Measurements from ENCODE around the gene RBMS3. TPM values are rescaled to one million over a fixed set of nuclear protein-coding genes. Genes with fewer than 3 reads are reported as not detected.
"Not testable (repeated sequence)": the region's sequence is repeated elsewhere in the genome, so short reads cannot be mapped to it uniquely, and the experiment has no call there.

RBMS3 gene
- 31.4 and 37.1 TPM in 2 replicates for total RNA-seq
- polyA plus RNA-seq: 32.6 and 34.9 TPM in 2 replicates

DNA sequence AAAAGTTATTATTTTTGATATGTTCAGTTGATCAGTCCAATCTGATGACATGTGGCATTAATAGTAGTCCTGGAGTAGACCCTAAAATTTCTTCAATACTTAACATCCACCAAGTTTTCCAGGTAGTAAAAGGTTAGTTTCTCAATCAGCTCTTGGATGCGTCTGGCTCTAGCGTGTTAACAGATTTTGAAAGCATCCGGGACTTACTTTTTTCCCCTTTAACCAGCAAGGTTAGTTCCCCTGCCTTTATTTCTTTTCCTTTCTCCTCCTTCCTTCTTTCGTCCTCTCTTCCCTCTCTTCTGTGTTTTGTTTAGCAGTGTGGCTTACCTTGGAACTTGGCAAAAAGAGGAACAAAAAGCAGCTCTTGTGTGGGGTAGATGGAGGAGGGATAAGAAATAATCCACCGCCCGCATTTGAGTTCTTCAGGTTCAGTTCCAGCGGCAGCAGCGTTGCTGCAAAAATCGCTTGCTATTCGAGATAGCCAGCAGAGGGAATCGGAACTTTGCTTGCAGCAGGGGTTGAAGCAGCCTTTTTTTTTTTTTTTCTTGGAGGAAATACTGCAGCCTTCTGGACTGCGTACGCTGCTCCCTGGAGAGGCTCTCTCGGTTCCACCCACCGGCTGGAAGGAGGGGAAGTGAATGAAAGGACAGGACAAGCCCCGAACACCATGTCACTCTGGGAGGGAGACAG is at the start of gene RBMS3:
Gene RBMS3 (plus strand): TSS at position 668 of the 690 bp plus-strand sequence.
- Histone ChIP-seq H3K79me2 (peaks cover 39% of the 10 kb centered on the region), H3K9me3 (ENCODE audit: low read depth) (no peaks in the 10 kb centered on the region), H2AFZ (peak within 1 kb of the TSS; percentile 90), H3K4me3 (peak within 1 kb of the TSS; percentile 66), H3K36me3 (replicated peaks; ENCODE audit: insufficient read depth, low read depth) (no peaks in the 10 kb centered on the region), H3K4me1 (ENCODE audit: insufficient read depth) (peaks cover 5% of the 10 kb centered on the region), H3K4me2 (peak within 1 kb of the TSS; percentile 76), H3K27me3 (no peaks in the 10 kb centered on the region), H3K27ac (peak within 1 kb of the TSS; percentile 93), H3K9me2 (replicated peaks; ENCODE audit: insufficient read depth) (no peaks in the 10 kb centered on the region), H4K20me1 (ENCODE audit: insufficient read depth, poor library complexity, severe bottlenecking) (no peaks in the 10 kb centered on the region)
- TF ChIP-seq EZH2phosphoT487 (IDR thresholded peaks at IDR 0.05; ENCODE audit: low read depth, severe bottlenecking, unreplicated experiment): no peak
- TF ChIP-seq, protein P1, sequence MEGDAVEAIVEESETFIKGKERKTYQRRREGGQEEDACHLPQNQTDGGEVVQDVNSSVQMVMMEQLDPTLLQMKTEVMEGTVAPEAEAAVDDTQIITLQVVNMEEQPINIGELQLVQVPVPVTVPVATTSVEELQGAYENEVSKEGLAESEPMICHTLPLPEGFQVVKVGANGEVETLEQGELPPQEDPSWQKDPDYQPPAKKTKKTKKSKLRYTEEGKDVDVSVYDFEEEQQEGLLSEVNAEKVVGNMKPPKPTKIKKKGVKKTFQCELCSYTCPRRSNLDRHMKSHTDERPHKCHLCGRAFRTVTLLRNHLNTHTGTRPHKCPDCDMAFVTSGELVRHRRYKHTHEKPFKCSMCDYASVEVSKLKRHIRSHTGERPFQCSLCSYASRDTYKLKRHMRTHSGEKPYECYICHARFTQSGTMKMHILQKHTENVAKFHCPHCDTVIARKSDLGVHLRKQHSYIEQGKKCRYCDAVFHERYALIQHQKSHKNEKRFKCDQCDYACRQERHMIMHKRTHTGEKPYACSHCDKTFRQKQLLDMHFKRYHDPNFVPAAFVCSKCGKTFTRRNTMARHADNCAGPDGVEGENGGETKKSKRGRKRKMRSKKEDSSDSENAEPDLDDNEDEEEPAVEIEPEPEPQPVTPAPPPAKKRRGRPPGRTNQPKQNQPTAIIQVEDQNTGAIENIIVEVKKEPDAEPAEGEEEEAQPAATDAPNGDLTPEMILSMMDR (IDR thresholded peaks at IDR 0.05; ENCODE audit: poor library complexity): peak; percentile 55
- no peak for TF ChIP-seq EZH2 (IDR thresholded peaks at IDR 0.05; ENCODE audit: borderline replicate concordance)
- WGBS (ENCODE audit: low lambda C conversion rate, missing lambda C conversion rate): under 1% methylated on average over 16 of the region's 16 CpGs
- DNase-seq (ENCODE audit: low spot score): peak; percentile 91

DNA sequence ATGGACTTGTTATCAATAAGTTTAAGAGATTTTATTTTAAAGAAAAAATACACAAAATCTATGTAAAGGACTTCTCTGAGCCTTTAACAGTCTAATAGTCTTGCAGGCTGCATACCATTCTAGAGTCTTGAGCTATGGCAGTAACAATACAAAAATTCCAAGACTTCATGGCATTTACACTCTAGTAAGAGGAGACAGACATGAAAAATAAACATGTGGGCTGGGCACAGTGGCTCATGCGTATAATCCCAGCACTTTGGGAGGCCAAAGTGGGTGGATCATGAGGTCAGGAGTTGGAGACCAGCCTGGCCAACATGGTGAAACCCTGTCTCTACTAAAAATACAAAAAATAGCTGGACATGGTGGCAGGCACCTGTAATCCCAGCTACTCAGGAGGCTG is 47.7 kb upstream of the RBMS3 start:
- H3K9me2 ChIP-seq (replicated peaks; ENCODE audit: insufficient read depth); H3K4me1 ChIP-seq (ENCODE audit: insufficient read depth); H3K79me2 ChIP-seq; H4K20me1 ChIP-seq (ENCODE audit: insufficient read depth, poor library complexity, severe bottlenecking); H3K36me3 ChIP-seq (replicated peaks; ENCODE audit: insufficient read depth, low read depth); H3K4me3 ChIP-seq; H3K27me3 ChIP-seq; H3K9me3 ChIP-seq (ENCODE audit: low read depth); DNase-seq (ENCODE audit: low spot score); H3K4me2 ChIP-seq; H2AFZ ChIP-seq; H3K27ac ChIP-seq: not testable (repeated sequence)
- WGBS (ENCODE audit: low lambda C conversion rate, missing lambda C conversion rate): 14% methylated on average over 1 of the region's 1 CpG

DNA sequence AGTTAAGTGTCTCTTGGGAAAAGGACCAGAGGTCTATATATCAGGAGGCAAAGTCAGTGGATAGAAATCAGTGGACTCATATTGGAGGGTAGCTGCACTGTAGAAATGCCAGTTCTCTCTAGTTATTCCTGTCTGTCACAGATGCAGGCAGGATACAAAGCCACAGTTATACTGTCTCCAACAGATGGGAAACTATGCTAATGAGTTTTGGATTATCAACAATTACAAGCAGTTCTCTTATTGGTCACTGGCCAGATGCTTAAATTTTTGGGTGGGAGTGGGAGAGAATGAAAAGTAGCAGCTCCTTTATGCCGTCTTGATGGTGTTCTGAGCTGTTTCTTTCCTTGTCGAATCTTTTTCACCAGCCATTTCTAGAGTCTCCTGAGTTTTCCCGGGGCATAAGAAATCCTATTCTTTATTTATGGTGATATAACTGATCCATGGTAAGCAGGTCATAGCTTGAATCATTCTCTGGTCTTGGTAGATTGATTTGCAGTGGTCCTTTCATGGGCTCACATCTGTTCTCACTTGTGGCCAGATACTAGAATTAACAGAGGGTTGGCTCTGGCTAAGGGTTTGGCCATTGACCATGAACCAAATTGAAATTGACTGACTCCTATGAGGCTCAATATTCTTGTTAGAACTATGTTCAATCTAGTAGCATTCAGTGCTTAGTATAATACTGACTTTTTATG is 44.6 kb upstream of the RBMS3 start:
- Histone ChIP-seq H3K9me3 (ENCODE audit: low read depth) (no peaks in the 10 kb centered on the region), H3K36me3 (replicated peaks; ENCODE audit: insufficient read depth, low read depth) (no peaks in the 10 kb centered on the region), H3K9me2 (replicated peaks; ENCODE audit: insufficient read depth) (no peaks in the 10 kb centered on the region), H3K4me3 (no peak overlapping the region), H3K79me2 (no peaks in the 10 kb centered on the region), H2AFZ (no peak overlapping the region), H3K4me1 (ENCODE audit: insufficient read depth) (no peaks in the 10 kb centered on the region), H3K27me3 (no peaks in the 10 kb centered on the region), H3K4me2 (no peak overlapping the region), H4K20me1 (ENCODE audit: insufficient read depth, poor library complexity, severe bottlenecking) (no peaks in the 10 kb centered on the region), H3K27ac (no peak overlapping the region)
- no peak for DNase-seq (ENCODE audit: low spot score)
- TF ChIP-seq, protein P1 (IDR thresholded peaks at IDR 0.05; ENCODE audit: poor library complexity): no peak
- TF ChIP-seq EZH2phosphoT487 (IDR thresholded peaks at IDR 0.05; ENCODE audit: low read depth, severe bottlenecking, unreplicated experiment): no peak
- no peak for TF ChIP-seq EZH2 (IDR thresholded peaks at IDR 0.05; ENCODE audit: borderline replicate concordance)
- WGBS (ENCODE audit: low lambda C conversion rate, missing lambda C conversion rate): 96% methylated on average over 3 of the region's 3 CpGs

DNA sequence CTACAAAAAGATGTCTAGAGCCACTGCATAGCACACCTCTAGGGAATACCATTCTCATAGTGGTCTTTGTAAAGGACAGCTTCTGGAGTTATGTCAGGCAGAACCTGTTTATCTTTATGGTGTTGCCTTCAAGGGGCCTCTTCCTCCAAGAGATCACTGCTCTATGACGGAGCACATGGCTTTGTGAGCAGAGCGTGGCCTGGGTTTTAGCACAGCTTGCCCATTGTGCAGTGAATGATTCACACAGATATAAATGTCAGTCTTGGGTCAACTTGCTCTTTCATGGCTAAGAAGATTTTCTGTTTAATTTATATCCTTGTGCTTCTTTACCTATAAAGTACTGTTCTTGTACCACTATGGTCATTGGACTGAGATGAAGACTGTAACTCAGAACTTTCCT is 41.5 kb upstream of the RBMS3 start:
- Histone ChIP-seq H3K79me2 (no peaks in the 10 kb centered on the region), H3K4me1 (ENCODE audit: insufficient read depth) (no peaks in the 10 kb centered on the region), H2AFZ (no peak overlapping the region), H3K27me3 (no peaks in the 10 kb centered on the region), H3K4me2 (no peak overlapping the region), H3K9me2 (replicated peaks; ENCODE audit: insufficient read depth) (no peaks in the 10 kb centered on the region), H3K27ac (no peak overlapping the region), H3K4me3 (no peak overlapping the region), H4K20me1 (ENCODE audit: insufficient read depth, poor library complexity, severe bottlenecking) (no peaks in the 10 kb centered on the region), H3K9me3 (ENCODE audit: low read depth) (no peaks in the 10 kb centered on the region), H3K36me3 (replicated peaks; ENCODE audit: insufficient read depth, low read depth) (no peaks in the 10 kb centered on the region)
- TF ChIP-seq EZH2phosphoT487 (IDR thresholded peaks at IDR 0.05; ENCODE audit: low read depth, severe bottlenecking, unreplicated experiment) (no peak), EZH2 (IDR thresholded peaks at IDR 0.05; ENCODE audit: borderline replicate concordance) (no peak)
- TF ChIP-seq, protein P1 (IDR thresholded peaks at IDR 0.05; ENCODE audit: poor library complexity): no peak
- 80% methylated on average over 2 of the region's 2 CpGs for WGBS (ENCODE audit: low lambda C conversion rate, missing lambda C conversion rate)
- DNase-seq (ENCODE audit: low spot score): no peak

Measured in hepatocyte (in vitro differentiated cells).